Neural cell (in vitro differentiated cells): Measurements from ENCODE around the gene ARHGEF40.

Experiments used
- EP300 ChIP-seq: fragments of 450-650 bp; conservative IDR thresholded peaks from 2 replicates; pipeline ENCODE4 v1.6.1; 2014; ENCODE audit warnings: antibody characterized with exemption, mild to moderate bottlenecking, moderate library complexity; ENCODE audit not compliant: poor library complexity, severe bottlenecking
- EZH2 ChIP-seq: fragments of 200-600, 300-800 bp; shearing (Covaris generic), sonication (generic); IDR thresholded peaks from 2 replicates; pipeline ENCODE4 v1.6.1; 2014; ENCODE audit warnings: antibody characterized with exemption, low read length, borderline replicate concordance, mild to moderate bottlenecking; ENCODE audit not compliant: insufficient read depth, poor library complexity, severe bottlenecking
- POLR2AphosphoS5 ChIP-seq: IDR thresholded peaks from 2 replicates; pipeline ENCODE4 v1.6.1; 2012
- TAF1 ChIP-seq: IDR thresholded peaks from 2 replicates; pipeline ENCODE4 v1.6.1; 2012; ENCODE audit warnings: low read depth
- TF ChIP-seq, protein P1 (sequence below): IDR thresholded peaks from 2 replicates; pipeline ENCODE4 v1.6.1; 2012; ENCODE audit warnings: borderline replicate concordance
- TF ChIP-seq, protein P2 (sequence below): fragments of 450-650 bp; IDR thresholded peaks from 2 replicates; pipeline ENCODE4 v1.5.1; 2014; ENCODE audit warnings: antibody characterized with exemption, mild to moderate bottlenecking, moderate library complexity; ENCODE audit not compliant: poor library complexity, severe bottlenecking

DNA sequence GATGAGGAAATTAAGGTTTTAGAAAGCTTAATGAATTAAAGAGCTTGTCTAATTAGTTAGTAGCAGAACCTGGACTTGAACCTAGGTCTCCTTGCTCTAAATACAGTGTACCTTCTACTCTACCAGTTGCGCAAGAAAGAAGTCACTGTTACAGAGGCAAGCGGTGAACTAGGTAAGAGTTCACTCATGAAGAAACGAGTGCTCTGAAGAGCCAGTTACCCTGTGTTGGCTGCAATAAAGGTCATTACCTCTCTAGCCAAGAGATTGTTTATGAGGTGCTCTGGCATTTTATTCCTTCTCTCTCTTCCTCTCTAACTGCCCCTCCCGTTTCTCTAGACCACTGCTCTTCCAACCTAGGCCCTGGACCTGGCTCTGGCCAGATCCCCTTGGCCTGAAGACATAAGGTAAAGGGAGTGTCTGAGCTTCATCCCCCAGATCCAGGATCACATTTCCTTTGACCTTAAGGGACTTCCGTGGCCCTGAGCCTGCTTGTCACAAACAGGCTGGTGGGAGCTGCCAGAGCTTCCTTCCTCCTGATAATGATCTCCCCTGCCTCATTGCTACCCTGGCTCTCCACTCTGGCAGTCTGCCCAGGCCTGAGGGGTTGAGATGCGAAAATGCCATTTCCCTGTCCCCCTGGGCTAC lies 26.0 kb upstream of the ARHGEF40 start:
- TF ChIP-seq, protein P1, sequence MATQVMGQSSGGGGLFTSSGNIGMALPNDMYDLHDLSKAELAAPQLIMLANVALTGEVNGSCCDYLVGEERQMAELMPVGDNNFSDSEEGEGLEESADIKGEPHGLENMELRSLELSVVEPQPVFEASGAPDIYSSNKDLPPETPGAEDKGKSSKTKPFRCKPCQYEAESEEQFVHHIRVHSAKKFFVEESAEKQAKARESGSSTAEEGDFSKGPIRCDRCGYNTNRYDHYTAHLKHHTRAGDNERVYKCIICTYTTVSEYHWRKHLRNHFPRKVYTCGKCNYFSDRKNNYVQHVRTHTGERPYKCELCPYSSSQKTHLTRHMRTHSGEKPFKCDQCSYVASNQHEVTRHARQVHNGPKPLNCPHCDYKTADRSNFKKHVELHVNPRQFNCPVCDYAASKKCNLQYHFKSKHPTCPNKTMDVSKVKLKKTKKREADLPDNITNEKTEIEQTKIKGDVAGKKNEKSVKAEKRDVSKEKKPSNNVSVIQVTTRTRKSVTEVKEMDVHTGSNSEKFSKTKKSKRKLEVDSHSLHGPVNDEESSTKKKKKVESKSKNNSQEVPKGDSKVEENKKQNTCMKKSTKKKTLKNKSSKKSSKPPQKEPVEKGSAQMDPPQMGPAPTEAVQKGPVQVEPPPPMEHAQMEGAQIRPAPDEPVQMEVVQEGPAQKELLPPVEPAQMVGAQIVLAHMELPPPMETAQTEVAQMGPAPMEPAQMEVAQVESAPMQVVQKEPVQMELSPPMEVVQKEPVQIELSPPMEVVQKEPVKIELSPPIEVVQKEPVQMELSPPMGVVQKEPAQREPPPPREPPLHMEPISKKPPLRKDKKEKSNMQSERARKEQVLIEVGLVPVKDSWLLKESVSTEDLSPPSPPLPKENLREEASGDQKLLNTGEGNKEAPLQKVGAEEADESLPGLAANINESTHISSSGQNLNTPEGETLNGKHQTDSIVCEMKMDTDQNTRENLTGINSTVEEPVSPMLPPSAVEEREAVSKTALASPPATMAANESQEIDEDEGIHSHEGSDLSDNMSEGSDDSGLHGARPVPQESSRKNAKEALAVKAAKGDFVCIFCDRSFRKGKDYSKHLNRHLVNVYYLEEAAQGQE, result no peak
- no peak for TF ChIP-seq EZH2
- TF ChIP-seq, protein P2, sequence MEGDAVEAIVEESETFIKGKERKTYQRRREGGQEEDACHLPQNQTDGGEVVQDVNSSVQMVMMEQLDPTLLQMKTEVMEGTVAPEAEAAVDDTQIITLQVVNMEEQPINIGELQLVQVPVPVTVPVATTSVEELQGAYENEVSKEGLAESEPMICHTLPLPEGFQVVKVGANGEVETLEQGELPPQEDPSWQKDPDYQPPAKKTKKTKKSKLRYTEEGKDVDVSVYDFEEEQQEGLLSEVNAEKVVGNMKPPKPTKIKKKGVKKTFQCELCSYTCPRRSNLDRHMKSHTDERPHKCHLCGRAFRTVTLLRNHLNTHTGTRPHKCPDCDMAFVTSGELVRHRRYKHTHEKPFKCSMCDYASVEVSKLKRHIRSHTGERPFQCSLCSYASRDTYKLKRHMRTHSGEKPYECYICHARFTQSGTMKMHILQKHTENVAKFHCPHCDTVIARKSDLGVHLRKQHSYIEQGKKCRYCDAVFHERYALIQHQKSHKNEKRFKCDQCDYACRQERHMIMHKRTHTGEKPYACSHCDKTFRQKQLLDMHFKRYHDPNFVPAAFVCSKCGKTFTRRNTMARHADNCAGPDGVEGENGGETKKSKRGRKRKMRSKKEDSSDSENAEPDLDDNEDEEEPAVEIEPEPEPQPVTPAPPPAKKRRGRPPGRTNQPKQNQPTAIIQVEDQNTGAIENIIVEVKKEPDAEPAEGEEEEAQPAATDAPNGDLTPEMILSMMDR, result no peak
- TF ChIP-seq EP300, result no peak
- TF ChIP-seq TAF1, result no peak
- no peak for TF ChIP-seq POLR2AphosphoS5
